NCI-H2107 (cell line): ENCODE results near the gene PPIL1.

Experiments used
- DNase-seq: peaks from one replicate; lab custom pipeline; 2025; lab: John Stamatoyannopoulos, UW

The PPIL1 gene

GRCh38 chr6:36888654-36889481, 14.3 kb upstream of the PPIL1 start:
- DNase-seq, result no peak

- no peak for DNase-seq
Observed at GRCh38 chr6:36888115-36888643, 13.6 kb upstream of the PPIL1 start.

- no peak for DNase-seq
Observed at GRCh38 chr6:36886950-36887618, 12.5 kb upstream of the PPIL1 start.

GRCh38 chr6:36885461-36886401, 11.1 kb upstream of the PPIL1 start, which contains the start of gene C6orf89:
Gene C6orf89, plus strand, starts transcription at chr6:36885952. Its CDS starts 13,493 bp downstream, at chr6:36899445.
- peak; percentile 85 for DNase-seq

DNA sequence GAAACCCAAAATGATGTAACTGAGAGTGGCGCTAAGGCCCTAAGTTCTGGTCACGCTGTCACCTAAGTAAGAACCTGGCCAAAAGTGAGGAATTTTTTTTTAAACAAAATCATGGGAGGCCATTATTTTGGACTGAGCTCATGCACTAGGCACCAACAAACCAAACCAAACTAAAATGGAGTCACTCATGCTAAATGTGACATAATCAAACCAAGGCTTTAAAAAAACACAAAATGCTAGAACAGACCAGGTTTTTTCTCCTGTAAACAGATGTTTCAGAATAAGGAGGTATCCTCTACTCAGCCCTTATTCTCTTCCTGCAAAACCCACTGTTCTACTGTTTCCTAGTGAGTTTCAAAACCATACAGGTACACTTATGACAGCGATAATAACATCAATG, 10.0 kb upstream of the PPIL1 start:
- DNase-seq, result no peak

DNA sequence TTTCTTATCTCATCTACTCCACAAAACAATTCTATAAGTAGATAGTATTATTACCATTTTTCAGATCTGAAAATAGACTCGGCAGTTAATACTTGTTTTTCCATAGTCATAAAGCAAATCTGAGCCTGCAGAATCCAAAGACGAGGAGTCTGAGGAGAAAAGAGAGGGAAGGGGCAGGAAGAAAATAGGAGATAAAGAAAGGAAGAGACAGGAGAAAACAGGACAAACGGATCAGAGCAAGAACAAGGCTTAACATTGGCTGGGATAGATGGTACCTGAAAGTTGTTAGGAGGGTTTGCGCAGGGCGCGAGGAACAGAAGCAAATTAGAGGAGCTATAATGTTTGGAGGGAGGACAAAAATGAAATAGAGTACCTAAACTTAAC, 639 bp upstream of the PPIL1 start:
- DNase-seq, result no peak

GRCh38 chr6:36873612-36874442, 776 bp downstream of the PPIL1 start:
- DNase-seq, result no peak

GRCh38 chr6:36873115-36873514, 1.5 kb downstream of the PPIL1 start:
- DNase-seq, result no peak

- no peak for DNase-seq
Observed at GRCh38 chr6:36871686-36872085, 2.9 kb downstream of the PPIL1 start.

DNA sequence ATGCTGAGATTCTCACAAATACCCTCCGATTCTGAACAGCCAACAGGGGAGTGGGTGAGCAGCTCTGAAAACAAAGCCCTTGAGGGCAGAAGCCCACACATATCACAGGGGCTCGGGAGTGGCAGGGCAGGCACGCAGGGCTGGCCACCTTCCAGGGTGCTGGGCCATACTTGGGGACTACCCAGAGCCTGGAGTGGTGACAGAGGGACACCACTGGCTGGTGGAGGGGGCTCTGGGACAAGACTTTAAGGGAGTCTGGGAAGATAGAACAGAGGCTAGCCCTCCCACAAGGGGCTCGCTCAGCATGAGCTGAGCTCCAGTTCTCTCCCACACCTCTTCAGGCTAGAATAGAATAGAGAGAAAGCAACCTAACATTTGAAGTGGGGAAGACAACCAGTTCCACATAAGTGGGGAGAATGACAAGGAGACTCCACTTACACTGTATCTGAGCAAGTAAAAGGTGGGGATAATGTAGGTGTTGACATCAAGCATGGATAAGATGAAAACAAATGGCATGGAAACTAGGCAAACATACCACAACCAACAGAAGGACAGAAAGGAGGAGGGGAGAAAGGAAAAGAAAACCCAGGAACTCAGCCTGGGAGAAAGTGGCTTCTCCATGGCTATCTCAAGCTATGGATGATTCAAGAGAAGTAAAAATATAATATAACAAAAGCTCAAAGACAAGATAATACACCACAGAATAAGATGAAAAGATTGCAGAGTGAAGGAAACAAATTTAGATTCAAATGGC, 7.0 kb downstream of the PPIL1 start:
- no peak for DNase-seq

- no peak for DNase-seq
Observed at GRCh38 chr6:36865835-36866234, 8.8 kb downstream of the PPIL1 start.

DNA sequence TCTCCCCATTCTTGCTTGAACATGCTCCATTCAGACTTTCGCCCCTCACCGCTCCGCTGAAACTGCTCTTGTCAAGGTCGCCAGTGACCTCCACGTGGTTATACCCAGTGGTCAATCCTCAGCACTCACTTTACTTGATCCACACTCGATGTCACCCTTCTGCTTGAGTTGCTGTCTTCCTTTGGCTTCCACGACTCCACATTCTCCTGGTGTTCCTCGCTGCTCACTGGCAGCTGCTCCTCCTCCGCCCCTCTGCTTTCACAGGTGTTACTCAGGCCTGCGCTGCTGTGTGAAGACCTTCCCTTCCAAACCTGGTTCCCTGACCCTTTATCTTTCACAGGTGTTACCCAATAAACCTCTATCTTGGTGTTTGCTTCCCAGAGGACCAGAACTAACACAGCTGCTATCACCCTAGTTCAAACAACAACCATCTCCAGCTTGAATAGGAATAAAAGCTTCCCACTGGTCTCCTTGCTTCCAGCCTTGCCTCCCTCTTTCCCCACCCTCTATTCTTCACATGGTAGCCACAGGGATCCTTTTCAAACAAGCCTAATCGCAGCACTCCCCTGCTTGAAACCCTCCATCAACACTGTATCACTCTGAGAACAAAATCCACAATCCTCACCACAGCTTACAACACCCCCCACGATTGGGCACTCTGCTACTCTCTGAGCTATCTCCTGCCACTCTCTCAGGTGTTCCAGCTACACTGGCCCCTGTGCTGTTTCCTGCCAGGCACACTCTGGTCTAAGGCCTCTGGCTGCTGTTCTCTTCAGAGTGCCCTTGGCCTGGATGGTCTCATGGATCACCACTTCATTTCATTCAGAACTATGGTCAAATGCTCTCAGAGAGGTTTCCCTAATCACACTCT, 10.7 kb downstream of the PPIL1 start:
- no peak for DNase-seq

- no peak for DNase-seq
Observed at GRCh38 chr6:36862848-36863382, 11.7 kb downstream of the PPIL1 start.

DNA sequence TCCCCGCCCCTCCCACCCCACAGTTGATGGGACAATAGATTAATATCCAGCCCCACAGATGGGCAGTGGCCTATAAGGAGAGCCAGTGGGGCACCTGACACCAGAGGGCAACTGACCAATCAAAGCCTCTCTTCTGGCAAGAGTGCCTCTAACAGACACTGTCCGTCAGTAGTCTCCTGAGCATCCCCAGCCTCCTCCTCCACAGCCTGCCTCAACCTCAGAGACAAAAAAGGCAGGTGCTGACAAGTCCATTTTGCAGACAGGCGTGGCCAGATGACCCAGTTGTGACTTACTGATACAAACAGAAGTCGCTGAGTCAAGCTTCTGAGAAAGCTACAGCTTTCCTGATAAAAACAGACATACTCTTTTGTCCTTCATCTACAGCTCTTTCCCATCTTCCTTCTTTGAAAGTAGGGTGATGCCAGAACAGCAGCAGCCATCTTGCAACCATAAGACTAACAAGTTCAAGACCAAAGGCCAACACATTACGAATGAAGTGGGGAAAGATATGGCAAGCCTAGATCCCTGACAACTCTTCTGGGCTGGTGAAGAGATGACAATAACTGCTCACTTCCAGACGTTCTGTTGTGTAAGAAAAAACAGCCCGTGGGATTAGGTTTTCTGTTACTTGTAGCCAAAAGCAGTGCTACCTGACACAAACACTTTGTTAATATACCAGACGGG, 12.3 kb downstream of the PPIL1 start:
- DNase-seq, result no peak

- no peak for DNase-seq
Observed at GRCh38 chr6:36860126-36860525, 14.5 kb downstream of the PPIL1 start.

DNA sequence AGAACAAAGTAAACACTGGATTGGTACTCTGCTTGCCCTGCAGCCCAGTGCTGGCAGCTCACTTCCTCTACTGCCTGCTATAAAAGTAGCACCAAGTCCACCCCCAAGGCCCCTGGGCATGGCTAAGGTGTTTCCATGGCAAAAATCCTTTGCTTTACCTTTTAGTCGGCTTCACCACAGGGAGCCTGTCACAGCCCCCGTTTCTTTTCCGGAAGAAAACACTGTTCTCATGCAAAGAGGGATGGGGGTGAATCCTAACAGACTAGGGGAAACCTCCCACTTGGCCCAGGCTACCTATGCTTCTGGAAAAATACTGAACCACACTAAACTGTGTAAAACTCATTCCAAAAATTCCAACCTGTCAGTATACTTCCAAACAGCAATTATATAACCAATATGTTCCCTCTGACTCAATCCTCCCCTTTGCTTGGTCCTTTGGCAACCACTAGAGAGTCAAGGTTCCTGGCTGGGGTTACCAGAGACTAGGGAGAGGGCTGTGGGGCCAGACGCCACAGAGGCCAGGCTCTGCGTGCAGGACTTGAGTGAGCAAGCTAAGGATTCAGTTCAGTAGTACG, 16.1 kb downstream of the PPIL1 start:
- no peak for DNase-seq

DNA sequence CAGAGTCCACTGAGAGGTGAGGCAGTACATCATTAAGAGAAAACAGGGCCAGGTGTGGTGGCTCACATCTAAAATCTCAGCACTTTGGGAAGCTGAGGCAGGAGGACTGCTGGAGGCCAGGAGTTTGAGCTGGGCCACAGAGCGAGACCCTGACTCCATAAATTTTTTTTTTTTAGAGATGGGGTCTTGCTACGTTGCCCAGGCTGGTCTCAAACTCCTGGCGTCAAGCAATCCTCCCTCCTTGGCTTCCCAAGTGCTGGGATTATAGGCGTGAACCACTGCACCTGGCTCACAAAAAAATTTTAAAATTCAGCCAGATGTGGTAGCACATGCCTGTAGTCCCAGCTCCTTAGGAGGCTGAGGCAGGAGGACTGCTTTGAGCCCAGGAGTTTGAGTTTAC, 17.3 kb downstream of the PPIL1 start:
- DNase-seq, result no peak

- no peak for DNase-seq
Observed at GRCh38 chr6:36856277-36856676, 18.3 kb downstream of the PPIL1 start.
